Caco-2 (cell line): Measurements from ENCODE around the gene TCTN1. TPM values are rescaled to one million over a fixed set of nuclear protein-coding genes. Genes with fewer than 3 reads are reported as not detected.
A peak's percentile ranks its signal among the peaks of the same experiment; 100 is the strongest.

ENCODE experiments used
- BruUV-seq: library from RNA; stranded (reverse); fragments of 400-500 nt; replicated peaks from 2 replicates; lab custom pipeline; 2021; lab: Mats Ljungman, UMichigan
- CTCF ChIA-PET: fragments of 300-600 bp; sonication (Branson Sonifier 250); formaldehyde crosslinking; loops from one replicate; lab custom pipeline; 2022; ENCODE audit warnings: antibody characterized with exemption; lab: Charles Lee
- POLR2A ChIA-PET: fragments of 300-600 bp; sonication (Branson Sonifier 250); formaldehyde crosslinking; loops from one replicate; lab custom pipeline; 2022; ENCODE audit warnings: antibody characterized with exemption; lab: Charles Lee
- DNase-seq, 2 experiments: peaks; one replicate each; pipeline versions ENCODE4 v3.0.0 to v3.0.0-alpha.2; 2020 to 2022
- H3K27me3 ChIP-seq: replicated peaks from 2 replicates; pipeline ENCODE4 v1.6.0; 2011; ENCODE audit warnings: low read length; ENCODE audit not compliant: control insufficient read depth, insufficient read depth
- H3K36me3 ChIP-seq: 2 replicates; pipeline ENCODE4 v1.5.1; 2011; ENCODE audit warnings: low read length; ENCODE audit not compliant: control insufficient read depth, insufficient read depth
- H3K4me1 ChIP-seq: fragments of 250-450 bp; sonication (Bioruptor Pico); 2 replicates; pipeline ENCODE4 v1.5.1; 2020; ENCODE audit warnings: mild to moderate bottlenecking
- H3K4me3 ChIP-seq: 2 replicates; pipeline ENCODE4 v1.5.1; 2011; ENCODE audit warnings: low read depth, mild to moderate bottlenecking, control low read depth, low read length
- H3K9me3 ChIP-seq: fragments of 250-450 bp; sonication (Bioruptor Pico); 2 replicates; pipeline ENCODE4 v1.5.1; 2020; ENCODE audit warnings: mild to moderate bottlenecking, moderate library complexity
- H3K27ac Mint-ChIP-seq: one replicate; pipeline ENCODE4 v1.8.0; 2022; ENCODE audit warnings: mixed read lengths; ENCODE audit not compliant: unreplicated experiment
- H3K27me3 Mint-ChIP-seq: one replicate; pipeline ENCODE4 v1.8.0; 2022; ENCODE audit warnings: mixed read lengths; ENCODE audit not compliant: insufficient read depth, unreplicated experiment
- H3K36me3 Mint-ChIP-seq: one replicate; pipeline ENCODE4 v1.8.0; 2022; ENCODE audit warnings: mild to moderate bottlenecking, mixed read lengths; ENCODE audit not compliant: insufficient read depth, unreplicated experiment
- H3K4me1 Mint-ChIP-seq: one replicate; pipeline ENCODE4 v1.8.0; 2022; ENCODE audit warnings: low read depth, mixed read lengths; ENCODE audit not compliant: unreplicated experiment
- H3K4me3 Mint-ChIP-seq: one replicate; pipeline ENCODE4 v1.8.0; 2022; ENCODE audit warnings: mild to moderate bottlenecking, moderate library complexity, mixed read lengths; ENCODE audit not compliant: unreplicated experiment
- H3K9me3 Mint-ChIP-seq: one replicate; pipeline ENCODE4 v1.8.0; 2022; ENCODE audit warnings: mixed read lengths; ENCODE audit not compliant: unreplicated experiment
- CTCF ChIP-seq, 2 experiments: fragments of 200-600 bp in 1 of 2; IDR thresholded peaks; 1 replicate in 1 of 2; 2 replicates in 1 of 2; pipeline versions ENCODE4 v1.5.1 to v1.8.0; 2011 to 2022; ENCODE audit warnings: antibody characterized with exemption in 1 of 2, control low read depth in 1 of 2, inconsistent platforms in 1 of 2, low read depth in 1 of 2, low read length in 1 of 2, mild to moderate bottlenecking in 1 of 2, moderate library complexity in 1 of 2; ENCODE audit not compliant: insufficient read depth in 1 of 2, severe bottlenecking in 1 of 2, unreplicated experiment in 1 of 2
- intact Hi-C: fragments of 100-400 bp; cut with micrococcal nuclease; formaldehyde crosslinking; loops from one replicate; pipeline ENCODE4 v1.10.0; 2022; ENCODE audit not compliant: unreplicated experiment
- total RNA-seq: library from RNA; stranded (reverse); gene quantifications from 2 replicates; pipeline ENCODE4 v1.2.3, GENCODE V29; 2022

TCTN1 gene
- total RNA-seq, 1 experiment from 2014 or later = 13.8 TPM

- peak; percentile 81 to 82 for DNase-seq
- Histone ChIP-seq H3K36me3 (no peaks in the 10 kb centered on the region), H3K9me3 (no peaks in the 10 kb centered on the region), H3K27me3 (no peaks in the 10 kb centered on the region), H3K4me1 (no peaks in the 10 kb centered on the region), H3K4me3 (no peak overlapping the region)
- Mint-ChIP-seq H3K36me3 (no peaks in the 10 kb centered on the region), H3K9me3 (no peaks in the 10 kb centered on the region), H3K27me3 (no peaks in the 10 kb centered on the region), H3K4me3 (no peak overlapping the region), H3K4me1 (no peaks in the 10 kb centered on the region), H3K27ac (no peak overlapping the region)
- ChIA-PET POLR2A (no interaction called here), CTCF (interaction anchor here (0.7 kb wide), 1 partner anchor 87 kb away, joined by 5 read pairs; no protein-coding TSS in a partner anchor)
- intact Hi-C loops = loop anchor here (1.0 to 5.0 kb wide), 2 partner anchors 79 to 186 kb away; no protein-coding TSS in a partner anchor
- peak; percentile 79 to 83 for TF ChIP-seq CTCF (IDR thresholded peaks at IDR 0.05; ENCODE audit: insufficient read depth in 1 of 2, low read depth in 1 of 2, low read length in 1 of 2, severe bottlenecking in 1 of 2, unreplicated experiment in 1 of 2)
- BruUV-seq = no TSS peak
Observed at GRCh38 chr12:110698171-110698902, 84.4 kb downstream of the TCTN1 start.

Other genes with a start within 250 kb of the TCTN1 start
- gene ANAPC7, start 210.4 kb upstream of the TCTN1 start, total RNA-seq = 90.4 and 93.8 TPM in 2 replicates
- 302 and 309 TPM in 2 replicates for gene ARPC3, start 163.8 kb upstream of the TCTN1 start, total RNA-seq
- 35.0 and 39.0 TPM in 2 replicates for gene GPN3, start 145.9 kb upstream of the TCTN1 start, total RNA-seq
- gene FAM216A, start 145.3 kb upstream of the TCTN1 start, total RNA-seq = 13.1 and 15.9 TPM in 2 replicates
- gene VPS29, start 112.0 kb upstream of the TCTN1 start, total RNA-seq = 127 and 132 TPM in 2 replicates
- gene RAD9B, start 111.8 kb upstream of the TCTN1 start, total RNA-seq = 2.8 and 3.8 TPM in 2 replicates
- gene PPTC7, start 30.8 kb upstream of the TCTN1 start, total RNA-seq = 18.2 and 19.0 TPM in 2 replicates
- gene HVCN1, start 75.0 kb downstream of the TCTN1 start, total RNA-seq = 0.23 TPM in 1 of 2 replicates, not detected in the other
- gene PPP1CC, start 128.8 kb downstream of the TCTN1 start, total RNA-seq = 202 and 213 TPM in 2 replicates
- not detected in 2 replicates for gene CCDC63, start 232.9 kb downstream of the TCTN1 start, total RNA-seq